Raji (cell line): ENCODE results near the gene CYB5R3.

Experiments
- POLR2A ChIP-seq: IDR thresholded peaks from 2 replicates; pipeline ENCODE4 v1.6.1; 2011; ENCODE audit warnings: low read depth, low read length, control low read depth; ENCODE audit not compliant: insufficient read depth

Gene CYB5R3

DNA sequence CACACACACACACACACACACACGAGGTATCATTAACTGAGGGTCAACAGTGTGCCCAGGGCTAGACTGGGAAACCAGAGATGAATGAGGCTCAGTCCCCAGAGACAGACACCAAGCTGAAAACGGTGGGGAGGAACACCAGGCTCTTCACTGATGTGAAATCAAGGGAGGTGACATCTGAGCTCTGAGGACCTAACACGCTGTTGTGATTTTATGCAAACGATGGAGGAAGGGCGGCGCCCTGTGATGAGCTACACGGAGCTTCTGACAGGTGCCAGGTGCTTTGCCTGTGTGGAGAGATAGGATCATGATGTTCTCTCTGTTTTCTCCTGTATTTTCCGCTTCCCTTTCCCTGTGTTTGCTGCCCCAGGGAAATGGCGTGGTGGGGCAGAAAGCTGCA lies 6.5 kb upstream of the CYB5R3 start:
- TF ChIP-seq POLR2A: peak; percentile 68

DNA sequence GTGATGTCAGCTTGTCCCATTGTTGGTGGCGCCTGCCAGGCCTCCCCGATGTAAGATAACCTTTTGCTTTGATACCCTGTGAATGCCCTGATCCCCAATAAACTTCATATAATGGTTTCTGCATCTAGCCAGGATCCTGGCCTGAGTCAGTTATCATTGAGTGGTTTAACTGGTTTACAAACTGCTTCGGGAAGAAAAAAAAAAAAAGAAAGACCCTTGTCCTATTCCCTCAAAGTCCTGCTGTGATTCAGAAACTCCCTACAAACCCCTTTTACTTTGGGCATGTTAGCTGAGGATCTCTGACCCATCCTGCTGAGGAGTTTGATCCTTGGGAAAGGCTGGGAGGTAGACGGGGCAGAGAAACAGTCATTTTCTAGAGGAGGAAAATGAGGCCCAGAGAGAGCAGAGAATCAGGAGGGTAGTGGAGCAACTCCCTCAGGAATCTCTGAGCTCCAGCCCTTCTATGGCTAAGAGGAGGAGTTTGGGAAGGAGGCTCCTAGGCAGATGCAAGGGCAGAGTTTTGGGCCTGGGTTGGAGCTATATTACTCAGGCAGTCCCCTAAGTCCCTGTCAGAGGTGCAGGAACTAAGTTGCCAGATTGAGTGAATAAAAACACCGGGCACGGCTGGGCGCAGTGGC lies 5.4 kb upstream of the CYB5R3 start:
- no peak for TF ChIP-seq POLR2A

- no peak for TF ChIP-seq POLR2A
Observed at GRCh38 chr22:42653999-42654398, 4.8 kb upstream of the CYB5R3 start.

DNA sequence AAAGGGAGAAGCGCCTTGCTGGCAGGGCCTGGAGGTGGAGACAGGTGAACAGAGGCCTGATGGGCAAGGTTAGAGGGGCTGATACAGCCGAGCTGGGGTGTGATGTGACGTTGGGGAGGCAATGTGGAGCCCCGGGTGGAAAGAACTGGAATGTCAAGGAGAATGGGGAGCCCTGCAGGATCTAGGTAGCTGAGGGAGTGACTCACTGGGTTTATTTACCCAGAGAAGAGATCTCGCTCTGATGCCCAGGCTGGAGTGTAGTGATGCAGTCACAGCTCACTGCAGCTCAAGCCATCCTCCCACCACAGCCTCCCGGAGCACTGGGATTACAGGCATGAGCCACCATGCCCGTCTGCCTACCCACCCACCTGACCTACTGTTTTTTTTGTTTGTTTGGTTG lies 1.9 kb upstream of the CYB5R3 start:
- no peak for TF ChIP-seq POLR2A

GRCh38 chr22:42648368-42649245 lies 585 bp downstream of the CYB5R3 start:
- peak; percentile 62 for TF ChIP-seq POLR2A

- no peak for TF ChIP-seq POLR2A
Observed at GRCh38 chr22:42648017-42648367, 1.2 kb downstream of the CYB5R3 start.

DNA sequence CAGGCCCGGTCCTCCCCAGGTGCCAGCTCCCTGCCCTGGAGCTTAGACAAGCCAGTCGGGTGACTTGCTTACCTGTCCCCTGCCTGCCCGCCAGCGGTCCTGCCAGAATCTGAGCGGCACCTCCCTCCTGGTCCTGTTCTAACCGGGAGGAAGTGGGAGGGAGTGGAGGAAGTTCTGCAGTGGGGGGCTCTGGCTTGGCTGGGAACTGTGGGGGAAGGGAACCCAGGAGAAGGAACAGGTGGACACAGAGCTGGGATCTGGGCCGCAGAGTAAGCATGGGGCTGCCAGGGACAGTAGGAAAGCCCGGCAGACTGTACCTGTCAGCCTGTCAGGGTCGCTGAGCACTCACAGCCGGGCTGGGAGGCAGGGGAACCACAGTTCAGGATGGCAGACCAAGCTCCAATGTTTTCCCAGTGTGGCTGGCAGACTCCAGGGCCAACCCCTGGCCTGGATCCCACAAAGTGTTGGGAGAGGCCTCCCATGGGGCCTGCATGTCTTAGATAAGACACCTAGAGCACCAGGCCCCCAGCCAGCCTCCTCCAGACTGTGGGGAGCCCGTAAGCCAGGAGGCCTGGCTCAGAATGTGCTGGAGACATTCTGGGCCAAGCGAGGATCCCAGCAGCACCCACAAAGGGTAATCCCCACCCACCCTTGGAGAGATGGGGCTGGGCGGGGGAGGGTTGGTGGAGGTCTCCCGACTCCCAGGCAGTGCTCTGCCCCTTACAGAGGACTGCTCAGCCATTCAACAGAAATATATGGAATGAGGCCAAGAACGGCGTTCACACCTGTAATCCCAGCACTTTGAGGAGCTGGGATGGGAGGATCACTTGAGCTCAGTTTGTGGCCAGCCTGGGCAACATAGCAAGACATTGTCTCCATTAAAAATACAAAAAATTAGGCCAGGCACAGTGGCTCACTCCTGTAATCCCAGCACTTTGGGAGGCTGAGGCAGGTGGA lies 2.3 kb downstream of the CYB5R3 start:
- TF ChIP-seq POLR2A: no peak

DNA sequence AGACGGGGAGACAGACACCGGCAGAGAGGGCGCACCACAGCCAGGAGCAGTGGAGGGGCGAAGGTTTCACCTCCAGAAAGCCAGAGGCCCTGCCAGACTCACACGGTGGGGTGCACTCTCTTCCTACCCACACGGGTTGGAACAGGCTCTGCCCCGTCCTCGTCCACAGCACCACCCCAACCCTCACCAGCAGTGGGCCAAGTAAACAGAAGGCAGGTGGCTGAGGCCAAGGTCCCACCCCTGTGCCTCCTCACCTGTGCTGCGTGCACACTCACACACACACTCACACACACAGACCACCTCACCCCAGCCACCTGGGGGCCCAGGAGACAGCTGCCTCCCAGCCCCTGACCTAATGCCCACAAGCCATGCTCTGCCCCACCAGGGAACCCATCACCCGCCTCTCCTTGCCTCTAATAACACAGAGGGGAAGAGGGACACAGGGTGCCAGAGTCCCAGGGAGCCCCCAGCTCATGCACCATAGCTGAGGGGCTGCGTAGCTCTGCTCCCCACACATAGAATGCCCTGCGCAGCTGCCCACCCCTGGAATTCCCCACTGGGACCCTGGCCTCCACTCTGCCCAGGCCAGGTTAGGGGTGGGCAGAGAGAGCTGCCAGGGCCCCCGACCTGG lies 3.1 kb downstream of the CYB5R3 start:
- TF ChIP-seq POLR2A: no peak

DNA sequence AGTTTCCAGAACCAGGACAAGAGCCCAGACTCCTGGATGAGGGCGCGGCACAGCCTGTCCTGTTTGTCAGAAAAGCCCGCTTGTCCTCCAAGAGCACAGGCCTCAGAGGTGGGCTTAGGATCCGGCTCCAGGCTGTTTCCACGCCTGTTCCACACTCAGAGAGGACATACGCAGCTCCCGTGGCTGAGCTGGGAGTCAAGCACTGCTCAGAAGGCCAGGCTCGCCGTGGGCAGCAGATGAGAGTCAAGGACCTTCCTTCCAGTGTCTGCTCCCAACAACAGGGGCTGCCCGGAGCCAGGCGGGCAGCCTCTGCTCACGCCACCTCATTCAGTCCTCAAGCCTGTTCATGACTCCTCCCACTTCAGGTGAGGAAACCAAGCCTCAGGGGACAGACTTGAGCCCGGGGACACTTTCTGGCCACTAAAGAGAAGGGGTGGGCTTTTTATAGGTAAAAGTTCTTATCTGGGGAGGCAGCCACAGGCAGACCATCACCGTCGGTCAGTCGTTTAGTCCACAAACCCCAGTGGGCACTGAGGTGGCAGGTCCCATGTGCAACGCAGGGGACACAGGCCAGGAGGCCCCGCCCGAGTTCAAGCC lies 3.8 kb downstream of the CYB5R3 start:
- no peak for TF ChIP-seq POLR2A

- no peak for TF ChIP-seq POLR2A
Observed at GRCh38 chr22:42644422-42645340, 4.5 kb downstream of the CYB5R3 start.

DNA sequence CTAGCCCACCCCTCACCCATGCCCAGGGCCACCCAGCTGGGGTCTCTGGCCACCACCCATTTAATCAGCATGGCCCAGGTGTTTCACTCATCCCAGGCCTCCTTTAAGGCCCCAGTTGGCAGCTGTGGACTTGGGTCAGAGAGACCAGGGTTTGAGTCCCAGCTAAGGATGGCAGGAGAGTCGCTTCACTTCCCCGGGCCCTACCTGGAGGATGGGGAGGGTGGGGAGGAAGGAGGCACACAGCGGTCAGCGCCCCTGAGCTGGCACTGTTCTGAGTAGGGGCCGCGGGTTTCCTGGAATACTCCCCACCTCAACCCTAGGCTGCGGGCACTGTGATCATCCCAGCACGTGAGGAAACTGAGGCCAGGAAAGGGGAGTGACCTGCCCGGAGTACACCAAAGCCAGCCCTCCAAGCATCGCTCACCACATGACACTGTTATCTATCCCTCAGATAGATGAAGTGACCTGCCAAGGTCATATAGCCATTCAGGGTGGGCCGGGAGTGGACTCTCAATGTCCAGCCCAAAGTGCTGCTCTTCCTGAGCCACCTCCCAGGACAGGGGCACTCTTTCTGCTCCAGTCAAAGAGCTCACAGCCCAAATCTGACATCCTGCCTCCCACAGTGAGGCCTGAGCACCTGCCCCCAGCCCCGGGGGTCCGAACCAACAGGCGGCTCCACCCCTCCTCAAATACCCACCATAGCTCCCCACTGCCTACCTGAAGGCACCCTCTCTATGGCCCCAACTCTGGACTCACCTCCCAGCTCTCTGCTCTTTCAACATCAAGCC lies 5.4 kb downstream of the CYB5R3 start:
- no peak for TF ChIP-seq POLR2A

DNA sequence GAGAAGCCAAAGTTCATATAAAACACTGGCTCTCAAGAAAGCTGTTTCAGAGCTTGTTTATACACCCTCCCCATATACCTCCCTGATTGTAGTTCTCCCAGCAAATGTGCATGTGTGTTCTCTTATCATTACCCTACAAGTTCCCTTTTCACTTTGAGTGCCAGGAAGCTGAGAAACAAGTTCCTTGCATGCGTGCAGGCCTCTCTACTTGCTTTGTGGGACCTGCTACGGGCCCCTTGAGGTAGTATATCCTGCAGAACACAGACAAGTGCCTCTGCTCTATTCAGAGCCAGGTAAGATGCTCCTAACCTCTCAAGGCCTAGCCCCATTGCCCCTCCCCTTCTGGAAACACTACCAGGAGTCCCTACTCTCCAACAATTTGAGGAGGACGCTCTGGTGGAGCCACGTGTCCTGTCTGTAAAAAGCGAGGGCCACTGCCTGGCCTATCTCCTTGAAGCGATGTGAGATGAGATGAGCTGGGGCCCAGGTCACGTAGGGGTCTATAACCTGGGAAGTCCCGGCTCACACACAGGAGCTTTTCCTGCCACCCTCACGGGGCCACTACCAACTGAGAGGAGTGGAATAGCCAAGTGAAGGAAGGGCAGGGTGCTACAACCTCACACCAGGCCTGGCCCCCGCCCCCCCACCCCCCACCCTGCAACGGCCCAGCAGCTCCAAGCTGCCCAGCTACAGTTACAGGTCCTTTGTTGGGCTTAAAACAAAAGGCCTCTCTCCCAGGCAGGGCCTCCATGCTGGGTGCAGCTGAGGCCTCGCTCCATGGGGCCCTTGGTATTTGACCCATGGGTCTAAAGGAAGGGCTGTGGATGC lies 6.2 kb downstream of the CYB5R3 start:
- TF ChIP-seq POLR2A: no peak

DNA sequence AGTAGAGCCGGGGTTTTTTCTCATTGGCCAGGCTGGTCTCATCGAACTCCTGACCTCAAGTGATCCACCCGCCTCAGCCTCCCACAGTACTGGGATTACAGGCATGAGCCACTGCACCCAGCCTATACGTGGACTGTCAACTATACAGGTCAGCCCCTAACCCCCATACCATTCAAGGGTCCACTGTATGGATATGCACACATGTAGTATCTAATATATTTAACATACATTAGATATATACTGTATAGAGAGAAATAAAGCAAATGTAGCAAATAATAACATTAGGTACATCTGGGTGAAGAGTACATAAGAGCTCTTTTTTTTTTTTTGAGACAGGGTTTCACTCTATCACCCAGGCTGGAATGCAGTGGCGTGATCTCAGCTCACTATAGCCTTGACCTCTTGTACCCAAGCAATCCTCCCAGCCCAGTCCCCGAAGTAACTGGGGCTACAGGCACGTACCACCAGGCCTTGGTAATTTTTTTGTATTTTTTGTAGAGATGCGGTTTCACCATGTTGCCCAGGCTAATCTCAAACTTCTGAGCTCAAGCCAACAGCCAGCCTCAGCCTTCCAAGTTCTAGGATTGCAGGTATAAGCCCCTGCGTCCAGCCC lies 7.3 kb downstream of the CYB5R3 start:
- TF ChIP-seq POLR2A: no peak
